Type B pancreatic cell (in vitro differentiated cells): ENCODE results near the gene INHA. TPM values are rescaled to one million over a fixed set of nuclear protein-coding genes. Genes with fewer than 3 reads are reported as not detected.

Source experiments
- DNase-seq: peaks from one replicate; pipeline ENCODE4 v3.0.0; 2021; ENCODE audit warnings: mixed read lengths; ENCODE audit not compliant: unreplicated experiment; ENCODE audit errors: extremely low spot score
- H3K27ac Mint-ChIP-seq: 2 replicates; pipeline ENCODE4 v1.8.0; 2021; ENCODE audit warnings: mild to moderate bottlenecking, mixed read lengths
- H3K27me3 Mint-ChIP-seq: 2 replicates; pipeline ENCODE4 v1.8.0; 2021; ENCODE audit warnings: mixed read lengths
- H3K36me3 Mint-ChIP-seq: 2 replicates; pipeline ENCODE4 v1.8.0; 2021; ENCODE audit warnings: mixed read lengths
- H3K4me1 Mint-ChIP-seq: one replicate; pipeline ENCODE4 v1.8.0; 2021; ENCODE audit warnings: mixed read lengths; ENCODE audit not compliant: unreplicated experiment
- H3K4me3 Mint-ChIP-seq: 2 replicates; pipeline ENCODE4 v1.8.0; 2021; ENCODE audit warnings: mild to moderate bottlenecking, mixed read lengths
- H3K9me3 Mint-ChIP-seq: 2 replicates; pipeline ENCODE4 v1.8.0; 2021; ENCODE audit warnings: mixed read lengths
- total RNA-seq: library from RNA; stranded (reverse); gene quantifications from 2 replicates; pipeline ENCODE4 v1.2.1, GENCODE V29; 2021; ENCODE audit warnings: low replicate concordance
- TF ChIP-seq, protein P1 (sequence below): fragments of 200-600 bp; sonication (generic); conservative IDR thresholded peaks from 2 replicates; pipeline ENCODE4 v1.5.0; 2021; ENCODE audit warnings: antibody characterized with exemption, mild to moderate bottlenecking

INHA gene
- total RNA-seq, 1 donor from 2014 or later: 1.2 TPM

- Mint-ChIP-seq H3K4me3 (no peak overlapping the region), H3K4me1 (peaks cover 33% of the 10 kb centered on the region), H3K9me3 (no peaks in the 10 kb centered on the region), H3K27ac (peak overlapping the region; percentile 21), H3K36me3 (no peaks in the 10 kb centered on the region), H3K27me3 (peaks cover 3% of the 10 kb centered on the region)
- DNase-seq: no peak
- TF ChIP-seq, protein P1, sequence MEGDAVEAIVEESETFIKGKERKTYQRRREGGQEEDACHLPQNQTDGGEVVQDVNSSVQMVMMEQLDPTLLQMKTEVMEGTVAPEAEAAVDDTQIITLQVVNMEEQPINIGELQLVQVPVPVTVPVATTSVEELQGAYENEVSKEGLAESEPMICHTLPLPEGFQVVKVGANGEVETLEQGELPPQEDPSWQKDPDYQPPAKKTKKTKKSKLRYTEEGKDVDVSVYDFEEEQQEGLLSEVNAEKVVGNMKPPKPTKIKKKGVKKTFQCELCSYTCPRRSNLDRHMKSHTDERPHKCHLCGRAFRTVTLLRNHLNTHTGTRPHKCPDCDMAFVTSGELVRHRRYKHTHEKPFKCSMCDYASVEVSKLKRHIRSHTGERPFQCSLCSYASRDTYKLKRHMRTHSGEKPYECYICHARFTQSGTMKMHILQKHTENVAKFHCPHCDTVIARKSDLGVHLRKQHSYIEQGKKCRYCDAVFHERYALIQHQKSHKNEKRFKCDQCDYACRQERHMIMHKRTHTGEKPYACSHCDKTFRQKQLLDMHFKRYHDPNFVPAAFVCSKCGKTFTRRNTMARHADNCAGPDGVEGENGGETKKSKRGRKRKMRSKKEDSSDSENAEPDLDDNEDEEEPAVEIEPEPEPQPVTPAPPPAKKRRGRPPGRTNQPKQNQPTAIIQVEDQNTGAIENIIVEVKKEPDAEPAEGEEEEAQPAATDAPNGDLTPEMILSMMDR: no peak
Measured at GRCh38 chr2:219592736-219593135, 20.6 kb downstream of the INHA start.

DNA sequence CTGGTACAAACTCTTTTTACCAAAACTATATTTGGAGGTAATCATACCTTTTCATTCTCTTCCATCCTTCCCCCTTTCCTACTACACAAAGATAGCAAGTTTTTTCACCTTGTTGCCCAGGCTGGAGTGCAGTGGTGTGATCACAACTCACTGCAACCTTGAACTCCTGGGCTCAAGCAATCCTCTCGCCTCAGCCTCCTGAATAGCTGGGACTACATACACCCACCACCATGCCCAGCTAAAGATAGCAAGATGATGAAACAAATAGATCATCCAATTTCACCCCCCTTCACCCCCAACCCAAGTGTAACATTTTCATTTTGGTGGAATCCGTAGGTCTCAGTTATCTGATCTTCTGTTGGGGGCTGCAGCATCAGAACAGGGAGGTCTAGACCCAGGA, 21.0 kb downstream of the INHA start:
- H3K9me3 Mint-ChIP-seq: no peaks in the 10 kb centered on the region
- H3K27me3 Mint-ChIP-seq: peaks cover 3% of the 10 kb centered on the region
- H3K4me3 Mint-ChIP-seq: no peak overlapping the region
- no peak for DNase-seq
- peaks cover 34% of the 10 kb centered on the region for H3K4me1 Mint-ChIP-seq
- TF ChIP-seq, protein P1: no peak
- no peaks in the 10 kb centered on the region for H3K36me3 Mint-ChIP-seq
- peak overlapping the region; percentile 21 for H3K27ac Mint-ChIP-seq

- Mint-ChIP-seq H3K36me3 (no peaks in the 10 kb centered on the region), H3K27ac (peak overlapping the region; percentile 89), H3K4me3 (peak overlapping the region; percentile 98), H3K9me3 (no peaks in the 10 kb centered on the region), H3K27me3 (peaks cover 3% of the 10 kb centered on the region), H3K4me1 (peaks cover 41% of the 10 kb centered on the region)
- DNase-seq: no peak
- TF ChIP-seq, protein P1: peak; percentile 43
Measured at GRCh38 chr2:219595256-219595655, 23.1 kb downstream of the INHA start.

- Mint-ChIP-seq H3K27ac (peak overlapping the region; percentile 98), H3K36me3 (no peaks in the 10 kb centered on the region), H3K4me3 (peak overlapping the region; percentile 98), H3K4me1 (peaks cover 41% of the 10 kb centered on the region), H3K27me3 (peaks cover 3% of the 10 kb centered on the region), H3K9me3 (no peaks in the 10 kb centered on the region)
- TF ChIP-seq, protein P1: no peak
- DNase-seq: no peak
Measured at GRCh38 chr2:219596954-219597551, 24.9 kb downstream of the INHA start.

GRCh38 chr2:219597552-219598307, 25.6 kb downstream of the INHA start, which contains the start of gene STK11IP:
Gene STK11IP, plus strand, starts transcription at chr2:219597857. Its CDS starts 263 bp downstream, at chr2:219598120.
- peak; percentile 93 for DNase-seq
- no peaks in the 10 kb centered on the region for H3K9me3 Mint-ChIP-seq
- no peaks in the 10 kb centered on the region for H3K36me3 Mint-ChIP-seq
- H3K27me3 Mint-ChIP-seq: peaks cover 3% of the 10 kb centered on the region
- H3K4me1 Mint-ChIP-seq: peaks cover 36% of the 10 kb centered on the region
- TF ChIP-seq, protein P1: no peak
- peak within 1 kb of the TSS; percentile 98 for H3K27ac Mint-ChIP-seq
- peak within 1 kb of the TSS; percentile 98 for H3K4me3 Mint-ChIP-seq
